ENCODE results near the gene URM1. TPM values are rescaled to one million over a fixed set of nuclear protein-coding genes. Genes with fewer than 3 reads are reported as not detected.
A peak's percentile ranks its signal among the peaks of the same experiment; 100 is the strongest.

Gene URM1
- total RNA-seq, 1 donor, result 35.1 TPM

DNA sequence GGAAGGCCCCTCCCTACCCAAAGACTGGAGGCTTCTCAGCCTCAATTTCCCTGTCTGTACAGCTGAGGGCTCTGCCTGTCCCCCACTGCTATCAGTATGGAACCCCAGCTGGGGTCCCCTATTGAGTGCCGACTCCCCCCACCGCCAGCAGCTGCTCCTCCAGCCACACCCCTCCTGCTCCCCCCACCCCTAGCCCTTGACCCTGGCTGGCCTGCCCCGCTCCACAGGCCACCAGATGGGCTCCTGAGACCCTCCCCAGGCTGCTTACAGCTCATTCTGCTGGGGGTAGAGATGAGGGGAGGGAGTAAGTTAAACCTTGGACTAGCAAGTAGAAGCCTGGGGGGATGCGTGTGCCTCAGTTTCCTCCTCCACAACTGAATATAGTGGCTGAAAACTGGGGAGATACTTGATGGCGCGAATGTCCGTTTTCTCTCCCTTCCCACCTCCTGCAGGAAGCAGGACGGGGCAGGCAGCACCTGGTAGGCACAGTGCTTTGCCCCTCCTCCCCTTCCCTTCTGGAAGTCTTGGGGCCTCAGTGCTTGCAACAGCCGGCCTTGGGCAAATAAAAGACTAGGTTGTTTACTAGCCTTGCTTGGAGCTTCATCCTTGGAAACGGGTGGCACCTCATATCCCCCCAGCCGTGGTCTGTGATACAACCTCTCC is 19.1 kb downstream of the URM1 start:
- peaks cover 29% of the 10 kb centered on the region for H3K36me3 ChIP-seq (ENCODE audit: insufficient read depth, low read length)
- no peaks in the 10 kb centered on the region for H3K9me3 ChIP-seq (ENCODE audit: low read depth, low read length)
- peaks cover 6% of the 10 kb centered on the region for H3K27me3 ChIP-seq (ENCODE audit: insufficient read depth, low read length)
- peaks cover 13% of the 10 kb centered on the region for H3K4me1 ChIP-seq (ENCODE audit: insufficient read depth, low read length)
- TF ChIP-seq, protein P1, sequence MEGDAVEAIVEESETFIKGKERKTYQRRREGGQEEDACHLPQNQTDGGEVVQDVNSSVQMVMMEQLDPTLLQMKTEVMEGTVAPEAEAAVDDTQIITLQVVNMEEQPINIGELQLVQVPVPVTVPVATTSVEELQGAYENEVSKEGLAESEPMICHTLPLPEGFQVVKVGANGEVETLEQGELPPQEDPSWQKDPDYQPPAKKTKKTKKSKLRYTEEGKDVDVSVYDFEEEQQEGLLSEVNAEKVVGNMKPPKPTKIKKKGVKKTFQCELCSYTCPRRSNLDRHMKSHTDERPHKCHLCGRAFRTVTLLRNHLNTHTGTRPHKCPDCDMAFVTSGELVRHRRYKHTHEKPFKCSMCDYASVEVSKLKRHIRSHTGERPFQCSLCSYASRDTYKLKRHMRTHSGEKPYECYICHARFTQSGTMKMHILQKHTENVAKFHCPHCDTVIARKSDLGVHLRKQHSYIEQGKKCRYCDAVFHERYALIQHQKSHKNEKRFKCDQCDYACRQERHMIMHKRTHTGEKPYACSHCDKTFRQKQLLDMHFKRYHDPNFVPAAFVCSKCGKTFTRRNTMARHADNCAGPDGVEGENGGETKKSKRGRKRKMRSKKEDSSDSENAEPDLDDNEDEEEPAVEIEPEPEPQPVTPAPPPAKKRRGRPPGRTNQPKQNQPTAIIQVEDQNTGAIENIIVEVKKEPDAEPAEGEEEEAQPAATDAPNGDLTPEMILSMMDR (IDR thresholded peaks at IDR 0.05; ENCODE audit: extremely low read depth, low read depth, low read length), result no peak
- peaks cover under 1% of the 10 kb centered on the region for H3K79me2 ChIP-seq (ENCODE audit: insufficient read depth, low read length)
- H3K4me2 ChIP-seq (ENCODE audit: insufficient read depth, low read length), result no peak overlapping the region
- H4K20me1 ChIP-seq (ENCODE audit: insufficient read depth, low read length), result peaks cover 7% of the 10 kb centered on the region
- H3K27ac ChIP-seq (ENCODE audit: low read depth, low read length), result no peak overlapping the region
- no peak overlapping the region for H3K4me3 ChIP-seq (ENCODE audit: insufficient read depth, low read length)
- peak; percentile 58 for DNase-seq (ENCODE audit: insufficient read length, low spot score, missing footprints)
- no peak overlapping the region for H2AFZ ChIP-seq (ENCODE audit: low read length)

DNA sequence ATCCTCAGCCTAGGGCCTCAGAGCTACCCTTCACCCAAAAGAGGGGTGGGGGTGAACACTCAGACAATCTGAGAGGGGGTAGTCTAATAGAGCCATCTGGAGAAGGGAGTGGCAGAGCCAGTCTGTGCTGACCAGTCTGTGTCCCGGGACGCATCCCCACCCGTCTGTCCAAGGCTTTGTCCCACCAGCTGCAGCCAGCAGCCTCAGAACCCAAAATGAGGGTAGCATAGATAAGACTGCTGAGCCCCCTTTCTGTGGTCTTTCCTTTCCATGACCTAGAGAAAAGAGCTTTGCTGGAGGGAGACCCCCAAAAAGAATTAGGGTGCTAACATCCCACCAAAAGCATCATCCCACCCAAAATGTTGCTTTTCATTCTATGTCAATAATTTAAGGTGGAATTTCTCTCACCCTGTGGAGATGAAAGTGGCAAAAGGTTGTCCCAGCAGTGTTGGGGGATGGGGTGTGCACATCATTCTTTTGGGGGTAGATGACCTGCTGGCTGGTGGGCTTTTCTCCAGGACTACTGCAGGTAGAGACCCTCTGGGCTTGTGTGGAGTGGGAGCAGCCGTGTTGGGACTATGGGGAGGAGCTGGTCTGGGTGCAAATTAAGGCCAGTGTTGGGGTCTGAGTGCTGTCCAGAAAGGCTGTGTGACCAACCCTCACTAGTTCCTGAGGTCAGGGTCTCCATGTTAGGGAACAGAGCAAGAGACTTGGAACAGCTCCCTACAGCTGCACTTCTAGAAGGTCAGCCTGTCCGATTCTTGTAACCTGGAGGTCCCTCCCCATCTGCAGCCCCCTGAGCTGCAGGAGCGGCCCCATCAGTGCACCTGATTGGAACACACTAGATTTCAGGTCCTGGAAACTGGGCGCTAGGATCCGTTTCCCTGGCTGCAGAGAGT is 19.9 kb downstream of the URM1 start:
- H3K79me2 ChIP-seq (ENCODE audit: insufficient read depth, low read length), result no peaks in the 10 kb centered on the region
- no peak overlapping the region for H2AFZ ChIP-seq (ENCODE audit: low read length)
- TF ChIP-seq, protein P1 (IDR thresholded peaks at IDR 0.05; ENCODE audit: extremely low read depth, low read depth, low read length), result no peak
- peaks cover 9% of the 10 kb centered on the region for H3K27me3 ChIP-seq (ENCODE audit: insufficient read depth, low read length)
- peaks cover 29% of the 10 kb centered on the region for H3K36me3 ChIP-seq (ENCODE audit: insufficient read depth, low read length)
- H3K27ac ChIP-seq (ENCODE audit: low read depth, low read length), result no peak overlapping the region
- peaks cover 5% of the 10 kb centered on the region for H3K4me1 ChIP-seq (ENCODE audit: insufficient read depth, low read length)
- H3K9me3 ChIP-seq (ENCODE audit: low read depth, low read length), result no peaks in the 10 kb centered on the region
- no peak overlapping the region for H3K4me2 ChIP-seq (ENCODE audit: insufficient read depth, low read length)
- peaks cover 4% of the 10 kb centered on the region for H4K20me1 ChIP-seq (ENCODE audit: insufficient read depth, low read length)
- no peak overlapping the region for H3K4me3 ChIP-seq (ENCODE audit: insufficient read depth, low read length)
- peak; percentile 81 for DNase-seq (ENCODE audit: insufficient read length, low spot score, missing footprints)

- H3K4me2 ChIP-seq (ENCODE audit: insufficient read depth, low read length), result no peak overlapping the region
- no peaks in the 10 kb centered on the region for H3K79me2 ChIP-seq (ENCODE audit: insufficient read depth, low read length)
- no peak overlapping the region for H2AFZ ChIP-seq (ENCODE audit: low read length)
- peaks cover 4% of the 10 kb centered on the region for H3K4me1 ChIP-seq (ENCODE audit: insufficient read depth, low read length)
- peaks cover 21% of the 10 kb centered on the region for H3K36me3 ChIP-seq (ENCODE audit: insufficient read depth, low read length)
- no peaks in the 10 kb centered on the region for H4K20me1 ChIP-seq (ENCODE audit: insufficient read depth, low read length)
- peak; percentile 18 for DNase-seq (ENCODE audit: insufficient read length, low spot score, missing footprints)
- H3K27me3 ChIP-seq (ENCODE audit: insufficient read depth, low read length), result peaks cover 12% of the 10 kb centered on the region
- no peak overlapping the region for H3K4me3 ChIP-seq (ENCODE audit: insufficient read depth, low read length)
- TF ChIP-seq, protein P1 (IDR thresholded peaks at IDR 0.05; ENCODE audit: extremely low read depth, low read depth, low read length), result no peak
- no peak overlapping the region for H3K27ac ChIP-seq (ENCODE audit: low read depth, low read length)
- no peaks in the 10 kb centered on the region for H3K9me3 ChIP-seq (ENCODE audit: low read depth, low read length)
Observed at GRCh38 chr9:128391956-128392301, 20.8 kb downstream of the URM1 start.

All from osteoblast (primary cell).